ENCODE data around the gene LRMDA. TPM values are rescaled to one million over a fixed set of nuclear protein-coding genes. Genes with fewer than 3 reads are reported as not detected.

LRMDA gene
- total RNA-seq, 4 donors from 2014 or later: 0.76 to 6.4 (median 1.3) TPM

DNA sequence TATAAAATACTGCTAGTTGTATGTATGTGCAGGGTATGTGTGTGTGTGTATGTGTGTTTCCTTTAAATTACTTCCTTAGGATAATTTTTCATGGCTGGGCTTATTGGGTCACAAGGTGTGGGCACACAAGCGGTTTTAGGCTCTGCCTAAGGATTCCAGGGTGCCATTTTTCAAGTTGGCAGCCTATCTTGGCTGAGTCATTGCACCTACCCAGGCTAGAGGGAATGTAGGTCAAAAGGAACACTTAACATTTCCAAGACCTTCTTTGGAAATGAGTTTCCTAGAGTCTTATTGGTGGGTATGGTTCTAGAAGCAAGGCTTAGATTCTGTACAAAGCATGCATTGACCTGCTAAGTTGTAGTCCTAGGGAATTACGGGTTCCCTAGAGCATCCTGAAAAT is 642.1 kb downstream of the LRMDA start:
- intact Hi-C loops (cut with DNase I; ENCODE audit: low total_unique reads): no loop called here
- WGBS, 2 donors: 46 to 69% methylated on average over 2 of the region's 2 CpGs

DNA sequence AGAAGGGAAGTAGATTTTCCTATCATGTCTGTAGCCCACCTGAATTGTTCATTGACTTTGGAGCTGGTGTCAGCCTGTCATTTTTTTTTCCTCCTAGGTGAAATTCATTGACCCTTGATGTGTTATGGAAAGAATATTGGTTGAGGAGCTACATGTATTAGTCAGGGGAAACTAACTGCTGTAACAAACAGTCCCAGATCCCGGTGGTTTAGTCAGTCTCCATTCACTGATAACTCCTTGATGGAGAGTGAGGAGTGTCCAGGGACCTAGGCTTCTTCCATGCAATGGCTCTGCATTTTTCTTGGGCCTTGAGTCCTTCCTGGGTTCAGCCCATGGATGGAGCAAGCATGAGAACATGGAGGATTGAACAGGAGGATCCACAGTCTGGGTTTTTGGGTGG is 643.2 kb downstream of the LRMDA start:
- intact Hi-C loops (cut with DNase I; ENCODE audit: low total_unique reads): no loop called here
- WGBS, 2 donors: 92 to 100% methylated on average over 1 of the region's 1 CpG
- TF ChIP-seq POLR2A (IDR thresholded peaks at IDR 0.05): no peak
- TF ChIP-seq, protein P1, sequence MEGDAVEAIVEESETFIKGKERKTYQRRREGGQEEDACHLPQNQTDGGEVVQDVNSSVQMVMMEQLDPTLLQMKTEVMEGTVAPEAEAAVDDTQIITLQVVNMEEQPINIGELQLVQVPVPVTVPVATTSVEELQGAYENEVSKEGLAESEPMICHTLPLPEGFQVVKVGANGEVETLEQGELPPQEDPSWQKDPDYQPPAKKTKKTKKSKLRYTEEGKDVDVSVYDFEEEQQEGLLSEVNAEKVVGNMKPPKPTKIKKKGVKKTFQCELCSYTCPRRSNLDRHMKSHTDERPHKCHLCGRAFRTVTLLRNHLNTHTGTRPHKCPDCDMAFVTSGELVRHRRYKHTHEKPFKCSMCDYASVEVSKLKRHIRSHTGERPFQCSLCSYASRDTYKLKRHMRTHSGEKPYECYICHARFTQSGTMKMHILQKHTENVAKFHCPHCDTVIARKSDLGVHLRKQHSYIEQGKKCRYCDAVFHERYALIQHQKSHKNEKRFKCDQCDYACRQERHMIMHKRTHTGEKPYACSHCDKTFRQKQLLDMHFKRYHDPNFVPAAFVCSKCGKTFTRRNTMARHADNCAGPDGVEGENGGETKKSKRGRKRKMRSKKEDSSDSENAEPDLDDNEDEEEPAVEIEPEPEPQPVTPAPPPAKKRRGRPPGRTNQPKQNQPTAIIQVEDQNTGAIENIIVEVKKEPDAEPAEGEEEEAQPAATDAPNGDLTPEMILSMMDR (IDR thresholded peaks at IDR 0.05): no peak
- H3K4me3 ChIP-seq (ENCODE audit: low read depth, poor library complexity, severe bottlenecking): no peak overlapping the region
- no peak for DNase-seq (ENCODE audit: low spot score in 2 of 2)

More for the DNA sequence above, 642.1 kb downstream of the LRMDA start:
- TF ChIP-seq POLR2A (IDR thresholded peaks at IDR 0.05): no peak
- TF ChIP-seq, protein P1 (IDR thresholded peaks at IDR 0.05): no peak
- DNase-seq (ENCODE audit: low spot score in 2 of 2): no peak
- no peak overlapping the region for H3K4me3 ChIP-seq (ENCODE audit: low read depth, poor library complexity, severe bottlenecking)

DNA sequence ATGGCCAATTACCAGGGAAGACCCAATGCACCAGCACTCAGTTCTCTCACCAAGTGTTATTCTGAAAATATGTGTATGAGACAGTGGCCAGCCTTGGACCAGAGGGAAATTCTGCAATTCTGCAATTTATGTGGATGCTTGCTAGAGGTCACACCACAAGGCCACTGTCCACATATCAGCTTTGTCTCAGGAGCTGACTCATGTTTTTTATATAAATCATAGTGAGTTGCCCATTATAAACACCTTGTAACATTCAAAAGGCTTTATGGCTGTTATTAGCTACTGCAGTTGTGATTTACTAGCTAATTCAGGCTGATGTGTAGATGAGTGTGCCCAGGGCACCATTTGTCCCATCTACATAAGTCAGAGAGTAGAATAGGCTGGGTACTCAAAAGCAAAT is 649.0 kb downstream of the LRMDA start:
- no peak overlapping the region for H3K4me3 ChIP-seq (ENCODE audit: low read depth, poor library complexity, severe bottlenecking)
- DNase-seq (ENCODE audit: low spot score in 2 of 2): no peak
- intact Hi-C loops (cut with DNase I; ENCODE audit: low total_unique reads): no loop called here
- TF ChIP-seq, protein P1 (IDR thresholded peaks at IDR 0.05): no peak
- no peak for TF ChIP-seq POLR2A (IDR thresholded peaks at IDR 0.05)

DNA sequence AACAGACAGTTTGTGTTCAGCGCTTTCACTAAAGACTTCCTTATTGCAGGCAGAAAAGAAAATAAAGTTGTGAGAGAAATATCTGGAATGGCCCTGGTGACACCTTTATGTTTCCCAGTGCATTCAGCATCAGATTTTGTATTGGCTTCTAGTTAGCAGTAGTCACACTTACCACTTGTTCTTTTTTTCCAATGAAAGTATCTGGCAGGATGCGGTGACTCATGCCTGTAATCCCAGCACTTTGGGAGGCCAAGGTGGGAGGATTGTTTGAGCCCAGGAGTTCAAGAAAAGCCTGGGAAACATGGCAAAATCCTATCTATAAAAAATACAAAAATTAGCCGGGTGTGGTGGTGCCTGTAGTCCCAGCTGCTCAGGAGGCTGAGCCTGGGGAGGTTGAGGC is 649.6 kb downstream of the LRMDA start:
- DNase-seq (ENCODE audit: low spot score in 2 of 2): no peak
- no peak for TF ChIP-seq POLR2A (IDR thresholded peaks at IDR 0.05)
- TF ChIP-seq, protein P1 (IDR thresholded peaks at IDR 0.05): no peak
- H3K4me3 ChIP-seq (ENCODE audit: low read depth, poor library complexity, severe bottlenecking): no peak overlapping the region
- 95 to 98% methylated on average over 3 of the region's 3 CpGs for WGBS, 2 donors
- intact Hi-C loops (cut with DNase I; ENCODE audit: low total_unique reads): no loop called here

DNA sequence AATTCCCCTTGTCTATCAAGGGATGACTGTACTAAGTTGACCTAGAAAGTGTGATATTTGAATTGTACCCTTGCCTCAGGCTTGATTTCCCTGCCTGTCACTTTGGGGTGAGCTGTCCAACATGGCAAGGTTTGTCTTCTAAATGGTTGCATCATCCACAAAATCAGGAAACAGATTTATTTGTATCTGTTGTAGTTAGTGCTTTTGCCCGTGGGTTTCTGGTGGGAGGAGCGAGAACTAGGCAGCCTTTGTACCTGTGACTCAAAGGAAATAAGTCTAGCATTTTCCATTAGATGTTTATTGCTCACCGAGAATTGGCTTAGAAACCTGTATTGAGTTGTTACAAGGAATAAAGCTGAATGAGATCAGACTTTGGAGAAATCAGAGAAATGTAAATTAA is 650.8 kb downstream of the LRMDA start:
- no peak overlapping the region for H3K4me3 ChIP-seq (ENCODE audit: low read depth, poor library complexity, severe bottlenecking)
- no peak for DNase-seq (ENCODE audit: low spot score in 2 of 2)
- WGBS, 2 donors: 73 to 76% methylated on average over 3 of the region's 3 CpGs
- TF ChIP-seq, protein P1 (IDR thresholded peaks at IDR 0.05): no peak
- no peak for TF ChIP-seq POLR2A (IDR thresholded peaks at IDR 0.05)
- intact Hi-C loops (cut with DNase I; ENCODE audit: low total_unique reads): no loop called here

DNA sequence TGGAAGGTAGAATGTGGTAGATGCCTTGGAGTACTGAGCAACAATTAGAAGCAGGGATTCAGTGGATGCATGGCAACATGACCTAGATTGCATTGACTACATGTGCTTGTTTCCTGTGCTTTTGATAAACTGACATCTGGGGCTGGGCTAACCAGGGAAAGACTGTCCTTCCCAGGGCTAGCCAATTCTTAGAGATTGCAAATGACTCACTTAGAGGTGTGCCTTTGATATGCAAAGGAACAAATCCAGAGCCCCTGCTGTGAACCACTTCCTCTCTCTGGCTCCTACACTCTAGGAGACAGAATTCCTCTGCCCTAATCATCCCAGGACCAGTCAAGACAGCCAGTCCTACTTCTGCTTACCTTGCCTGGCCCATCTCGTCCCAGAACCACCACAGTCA is 651.5 kb downstream of the LRMDA start:
- intact Hi-C loops (cut with DNase I; ENCODE audit: low total_unique reads): no loop called here
- DNase-seq (ENCODE audit: low spot score in 2 of 2): no peak
- WGBS, 2 donors: 87% methylated on average over 1 of the region's 1 CpG
- H3K4me3 ChIP-seq (ENCODE audit: low read depth, poor library complexity, severe bottlenecking): no peak overlapping the region
- no peak for TF ChIP-seq POLR2A (IDR thresholded peaks at IDR 0.05)
- TF ChIP-seq, protein P1 (IDR thresholded peaks at IDR 0.05): no peak
